ENCODE data around the gene DNAJC16.
"Not testable (repeated sequence)": the region's sequence is repeated elsewhere in the genome, so short reads cannot be mapped to it uniquely, and the experiment has no call there.

GRCh38 chr1:15486844-15487610 is 39.6 kb upstream of the DNAJC16 start:
- TF ChIP-seq, protein P1, sequence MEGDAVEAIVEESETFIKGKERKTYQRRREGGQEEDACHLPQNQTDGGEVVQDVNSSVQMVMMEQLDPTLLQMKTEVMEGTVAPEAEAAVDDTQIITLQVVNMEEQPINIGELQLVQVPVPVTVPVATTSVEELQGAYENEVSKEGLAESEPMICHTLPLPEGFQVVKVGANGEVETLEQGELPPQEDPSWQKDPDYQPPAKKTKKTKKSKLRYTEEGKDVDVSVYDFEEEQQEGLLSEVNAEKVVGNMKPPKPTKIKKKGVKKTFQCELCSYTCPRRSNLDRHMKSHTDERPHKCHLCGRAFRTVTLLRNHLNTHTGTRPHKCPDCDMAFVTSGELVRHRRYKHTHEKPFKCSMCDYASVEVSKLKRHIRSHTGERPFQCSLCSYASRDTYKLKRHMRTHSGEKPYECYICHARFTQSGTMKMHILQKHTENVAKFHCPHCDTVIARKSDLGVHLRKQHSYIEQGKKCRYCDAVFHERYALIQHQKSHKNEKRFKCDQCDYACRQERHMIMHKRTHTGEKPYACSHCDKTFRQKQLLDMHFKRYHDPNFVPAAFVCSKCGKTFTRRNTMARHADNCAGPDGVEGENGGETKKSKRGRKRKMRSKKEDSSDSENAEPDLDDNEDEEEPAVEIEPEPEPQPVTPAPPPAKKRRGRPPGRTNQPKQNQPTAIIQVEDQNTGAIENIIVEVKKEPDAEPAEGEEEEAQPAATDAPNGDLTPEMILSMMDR (IDR thresholded peaks at IDR 0.05; ENCODE audit: low read depth, low read length) = not testable (repeated sequence)
- not testable (repeated sequence) for TF ChIP-seq POLR2A (IDR thresholded peaks at IDR 0.05; ENCODE audit: extremely low read depth, insufficient read length); MYC (IDR thresholded peaks at IDR 0.05; ENCODE audit: low read depth, low read length)
- TF ChIP-seq, protein P2, sequence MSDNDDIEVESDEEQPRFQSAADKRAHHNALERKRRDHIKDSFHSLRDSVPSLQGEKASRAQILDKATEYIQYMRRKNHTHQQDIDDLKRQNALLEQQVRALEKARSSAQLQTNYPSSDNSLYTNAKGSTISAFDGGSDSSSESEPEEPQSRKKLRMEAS (IDR thresholded peaks at IDR 0.05; ENCODE audit: low read depth, low read length) = not testable (repeated sequence)

All from NB4 (cell line).